Measurements from ENCODE around the gene CAMSAP3.
A peak's percentile ranks its signal among the peaks of the same experiment; 100 is the strongest.

CAMSAP3 gene

DNA sequence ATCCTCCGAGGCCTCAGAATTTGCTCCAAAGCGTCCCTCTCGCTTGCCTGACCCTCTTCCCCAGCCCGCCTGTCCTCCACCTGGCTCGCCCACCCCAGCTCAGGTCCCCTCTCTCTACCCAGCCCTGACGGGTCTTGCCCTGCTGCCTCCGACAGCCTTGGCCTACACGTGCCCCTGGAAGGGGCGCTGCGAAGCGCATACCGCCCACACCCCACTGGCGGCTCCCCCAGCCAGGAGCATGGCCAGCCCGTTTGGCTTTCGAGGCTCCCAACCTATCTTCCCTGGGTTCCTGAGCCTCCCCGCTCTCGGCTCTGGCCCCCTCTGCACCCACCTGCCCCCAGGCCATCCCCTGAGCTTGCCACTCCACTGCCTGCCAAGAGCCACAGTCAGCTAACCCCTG, 29.1 kb downstream of the CAMSAP3 start:
- Histone ChIP-seq H3K4me3 (ENCODE audit: low read length) (no peak overlapping the region), H3K9ac (ENCODE audit: low read depth, low read length) (no peak overlapping the region), H3K27ac (ENCODE audit: low read depth, low read length) (no peak overlapping the region), H3K27me3 (ENCODE audit: insufficient read depth, low read length) (no peaks in the 10 kb centered on the region), H3K36me3 (ENCODE audit: insufficient read depth, low read length) (peaks cover 55% of the 10 kb centered on the region), H3K9me3 (ENCODE audit: insufficient read depth, low read depth, low read length) (no peaks in the 10 kb centered on the region), H3K4me1 (ENCODE audit: insufficient read depth, low read length) (no peaks in the 10 kb centered on the region)
- WGBS: 95% methylated on average over 17 of the region's 17 CpGs

DNA sequence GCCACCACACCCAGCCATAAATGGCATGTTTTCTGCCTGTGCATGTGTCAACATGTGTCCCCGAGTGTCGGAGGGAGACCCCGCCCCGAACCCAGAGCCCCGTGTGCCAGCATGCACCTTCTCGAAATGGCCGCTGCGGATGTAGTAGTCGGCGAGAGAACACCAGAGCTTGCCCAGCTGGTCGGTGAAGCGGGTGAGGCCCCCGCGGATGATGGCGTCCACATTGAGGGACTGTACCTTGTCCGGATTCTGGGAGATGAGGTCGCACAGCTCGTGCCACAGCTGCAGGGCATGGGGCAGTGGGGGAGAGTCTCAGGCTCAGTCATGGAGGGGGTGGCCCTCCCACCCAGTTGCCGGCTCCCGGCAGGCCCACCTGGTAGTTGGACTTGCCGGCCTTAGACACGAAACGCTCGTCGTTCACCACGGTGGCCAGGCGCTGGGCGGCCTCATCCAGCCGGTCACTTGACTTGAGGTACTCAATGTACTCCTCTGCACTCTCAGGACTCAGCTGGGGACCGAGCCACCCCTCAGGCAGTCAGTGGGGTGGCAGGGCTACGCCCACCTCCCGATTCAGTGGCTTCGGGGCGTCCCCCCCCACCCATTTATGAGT, 30.2 kb downstream of the CAMSAP3 start:
- no peaks in the 10 kb centered on the region for H3K27me3 ChIP-seq (ENCODE audit: insufficient read depth, low read length)
- peaks cover 7% of the 10 kb centered on the region; the same call in 1 of the 2 replicates for H3K4me1 ChIP-seq (ENCODE audit: insufficient read depth, low read length)
- H3K4me3 ChIP-seq (ENCODE audit: low read length): no peak overlapping the region
- WGBS: 95% methylated on average over 34 of the region's 34 CpGs
- H3K27ac ChIP-seq (ENCODE audit: low read depth, low read length): no peak overlapping the region
- peaks cover 46% of the 10 kb centered on the region for H3K36me3 ChIP-seq (ENCODE audit: insufficient read depth, low read length)
- no peak overlapping the region for H3K9ac ChIP-seq (ENCODE audit: low read depth, low read length)
- H3K9me3 ChIP-seq (ENCODE audit: insufficient read depth, low read depth, low read length): no peaks in the 10 kb centered on the region

DNA sequence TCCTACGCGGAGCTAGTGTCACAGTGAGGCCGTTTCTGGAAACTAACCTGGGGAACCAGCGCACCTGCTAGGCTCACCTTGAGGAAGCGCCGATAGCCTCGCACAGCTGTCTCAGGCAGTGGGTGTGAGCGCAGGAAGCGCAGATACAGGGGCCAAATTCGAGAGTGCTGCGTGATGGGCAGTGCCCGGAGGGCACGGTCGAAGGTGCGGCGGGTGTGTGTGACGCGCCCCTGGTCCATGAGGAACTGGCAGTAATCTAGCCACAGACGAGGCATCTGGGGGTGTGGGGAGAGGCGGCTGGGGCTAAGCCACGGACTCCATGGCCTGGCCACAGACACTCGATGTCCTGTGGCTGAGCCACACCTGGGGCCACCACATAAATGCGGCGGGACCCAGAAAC, 31.5 kb downstream of the CAMSAP3 start:
- Histone ChIP-seq H3K9ac (ENCODE audit: low read depth, low read length) (no peak overlapping the region), H3K9me3 (ENCODE audit: insufficient read depth, low read depth, low read length) (no peaks in the 10 kb centered on the region), H3K4me1 (ENCODE audit: insufficient read depth, low read length) (peaks cover 7% of the 10 kb centered on the region; the same call in 1 of the 2 replicates), H3K27me3 (ENCODE audit: insufficient read depth, low read length) (no peaks in the 10 kb centered on the region), H3K36me3 (ENCODE audit: insufficient read depth, low read length) (peaks cover 36% of the 10 kb centered on the region), H3K4me3 (ENCODE audit: low read length) (no peak overlapping the region), H3K27ac (ENCODE audit: low read depth, low read length) (no peak overlapping the region)
- WGBS: 91% methylated on average over 24 of the region's 24 CpGs

DNA sequence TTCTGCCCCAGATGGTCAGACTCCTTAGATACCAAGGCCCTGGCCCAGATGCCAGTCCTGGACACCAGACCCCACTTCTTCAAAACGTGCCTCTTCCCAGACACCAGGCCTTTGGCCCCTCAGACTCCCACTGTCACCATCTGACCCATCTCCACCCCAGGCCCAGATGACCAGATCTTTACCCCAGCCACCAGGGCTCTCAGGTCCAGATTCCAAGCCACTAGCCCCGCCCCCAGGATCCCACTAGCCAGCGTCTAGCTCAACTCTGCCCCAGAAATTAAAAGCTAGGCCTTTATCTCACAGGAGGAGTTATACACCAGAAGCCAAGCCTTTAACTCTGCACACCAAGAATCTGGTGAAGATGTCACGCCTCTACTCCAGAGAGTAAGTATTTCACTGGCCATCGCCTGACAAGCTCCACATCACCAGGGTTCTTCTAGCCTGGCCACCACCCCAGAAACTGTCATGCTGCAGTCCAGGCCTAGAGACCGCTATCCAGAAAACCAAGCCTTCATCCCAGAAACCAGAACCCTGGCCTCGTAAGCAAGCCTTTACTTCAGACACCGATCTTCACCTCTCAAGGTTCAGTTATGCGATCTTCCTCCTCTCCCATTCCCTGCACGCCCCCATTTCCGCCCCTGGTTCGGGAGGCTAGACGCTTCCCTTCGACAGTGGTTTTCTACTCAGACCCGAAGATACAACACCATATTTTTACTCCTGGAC, 33.1 kb downstream of the CAMSAP3 start:
- H3K27me3 ChIP-seq (ENCODE audit: insufficient read depth, low read length): no peaks in the 10 kb centered on the region
- H3K9me3 ChIP-seq (ENCODE audit: insufficient read depth, low read depth, low read length): no peaks in the 10 kb centered on the region
- H3K36me3 ChIP-seq (ENCODE audit: insufficient read depth, low read length): peaks cover 22% of the 10 kb centered on the region; the same call in 1 of the 2 replicates
- peak overlapping the region; percentile 53; the same call in 1 of the 2 replicates for H3K27ac ChIP-seq (ENCODE audit: low read depth, low read length)
- WGBS: 7% methylated on average over 15 of the region's 15 CpGs
- peaks cover 7% of the 10 kb centered on the region; the same call in 1 of the 2 replicates for H3K4me1 ChIP-seq (ENCODE audit: insufficient read depth, low read length)
- H3K9ac ChIP-seq (ENCODE audit: low read depth, low read length): peak overlapping the region; percentile 81
- peak overlapping the region; percentile 94 for H3K4me3 ChIP-seq (ENCODE audit: low read length)

DNA sequence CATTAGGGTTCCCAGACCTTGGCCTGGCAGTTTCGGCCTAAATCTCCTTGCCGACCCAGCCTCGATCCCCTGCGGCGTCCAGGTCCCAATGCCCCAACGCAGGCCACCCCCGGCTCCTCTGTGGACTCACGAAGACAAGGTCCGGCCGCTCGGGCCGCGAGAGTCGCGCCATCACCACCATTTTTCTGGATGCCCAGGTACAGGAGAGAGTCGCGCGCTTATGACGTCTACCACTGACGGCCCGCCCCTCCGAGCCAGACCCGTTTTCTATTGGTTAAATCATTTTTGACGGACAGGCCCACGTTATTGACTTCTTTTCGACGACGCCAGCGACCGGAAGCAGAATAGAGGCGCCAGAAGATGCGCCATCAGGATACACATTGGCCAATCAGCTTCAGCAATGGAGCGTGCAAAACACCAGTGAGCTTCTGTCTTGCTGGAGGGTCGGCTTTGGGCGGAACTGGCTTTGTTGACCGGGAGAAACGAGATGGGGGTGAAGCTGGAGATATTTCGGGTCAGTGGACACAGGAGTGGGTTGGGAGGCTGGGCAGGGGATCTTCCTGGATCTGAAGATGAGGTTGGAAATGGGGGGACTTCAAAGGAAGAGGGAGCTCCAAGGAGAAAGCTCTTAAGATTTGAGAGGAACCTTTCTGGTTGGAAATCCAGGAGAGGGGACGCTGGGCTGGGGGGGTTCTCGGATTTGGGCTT, 33.8 kb downstream of the CAMSAP3 start, which contains the start of the genes PET100 and XAB2:
PET100 (plus strand) TSS at position 447 of the 708 bp plus-strand sequence; CDS start at position 488, 41 bp downstream.
XAB2 (minus strand) TSS at position 199 of the 708 bp plus-strand sequence; CDS start at position 181, 18 bp downstream.
- no peaks in the 10 kb centered on the region for H3K9me3 ChIP-seq (ENCODE audit: insufficient read depth, low read depth, low read length)
- H3K4me1 ChIP-seq (ENCODE audit: insufficient read depth, low read length): peaks cover 7% of the 10 kb centered on the region; the same call in 1 of the 2 replicates
- H3K9ac ChIP-seq (ENCODE audit: low read depth, low read length): peak within 1 kb of the TSS; percentile 91
- peak within 1 kb of the TSS; percentile 54; the same call in 1 of the 2 replicates for H3K27ac ChIP-seq (ENCODE audit: low read depth, low read length)
- H3K4me3 ChIP-seq (ENCODE audit: low read length): peak within 1 kb of the TSS; percentile 94
- no peaks in the 10 kb centered on the region for H3K27me3 ChIP-seq (ENCODE audit: insufficient read depth, low read length)
- peaks cover 22% of the 10 kb centered on the region; the same call in 1 of the 2 replicates for H3K36me3 ChIP-seq (ENCODE audit: insufficient read depth, low read length)
- under 1% methylated on average over 40 of the region's 40 CpGs for WGBS

DNA sequence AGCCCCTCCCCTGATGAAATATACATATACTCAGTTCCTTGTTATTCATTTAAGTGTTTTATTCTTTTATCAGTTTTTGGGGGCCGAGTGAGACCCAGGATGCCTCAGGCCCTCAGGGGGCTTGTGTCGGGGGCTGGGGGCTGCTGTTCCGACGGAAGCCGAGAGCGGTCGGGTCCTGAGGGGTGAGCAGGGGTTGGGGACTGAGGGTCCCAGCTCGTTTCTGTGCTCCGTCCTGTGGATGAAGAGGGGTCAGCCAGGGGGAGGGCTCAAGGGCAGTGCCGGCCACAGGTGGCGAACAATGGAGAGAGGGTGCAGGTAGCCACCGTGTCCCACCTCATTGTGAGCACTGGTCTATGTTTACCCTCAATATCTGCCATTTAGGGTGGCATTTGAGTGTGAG, 35.9 kb downstream of the CAMSAP3 start:
- Histone ChIP-seq H3K27me3 (ENCODE audit: insufficient read depth, low read length) (peaks cover 21% of the 10 kb centered on the region), H3K9ac (ENCODE audit: low read depth, low read length) (no peak overlapping the region)
- 93% methylated on average over 12 of the region's 12 CpGs for WGBS

DNA sequence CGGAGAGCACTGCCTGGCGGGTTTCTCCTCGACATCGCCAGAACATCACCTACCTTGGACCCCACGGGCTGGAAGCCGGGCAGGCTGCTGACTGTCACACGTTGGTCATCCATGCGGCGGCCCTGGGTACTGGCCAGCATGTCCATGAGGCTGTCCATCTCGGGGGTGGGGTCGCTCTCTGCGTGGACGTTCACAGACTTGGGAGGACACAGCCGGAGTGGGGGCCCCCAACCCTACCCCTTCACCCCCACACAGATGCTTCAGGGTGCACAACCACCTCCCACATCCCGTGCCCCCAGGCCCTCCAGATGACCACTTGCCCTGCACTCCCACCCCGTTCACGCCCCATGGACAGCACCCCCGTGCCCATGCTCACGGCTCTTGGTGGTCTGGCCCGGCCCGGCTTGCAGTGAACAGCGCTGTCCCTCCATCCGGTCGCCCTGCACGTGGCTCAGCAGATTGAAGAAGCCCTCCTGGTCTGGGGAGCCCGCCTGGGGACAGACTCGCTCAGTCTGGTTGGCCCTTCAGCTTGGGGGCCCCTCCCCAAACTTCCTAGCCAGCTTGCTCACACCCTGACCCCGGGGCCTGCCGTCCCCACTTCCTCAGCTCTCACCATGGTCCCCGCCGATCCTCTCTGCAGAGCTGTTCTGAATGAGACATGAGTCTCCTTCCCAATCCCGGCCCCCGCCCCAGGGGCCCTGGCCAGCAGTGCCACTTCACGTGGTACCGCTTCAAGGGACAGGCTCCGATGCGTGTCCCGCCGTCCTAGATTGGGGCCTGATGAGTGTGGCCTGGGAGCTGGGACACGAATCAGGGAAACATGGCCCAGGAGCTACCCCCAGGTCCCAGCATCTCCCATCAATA, 36.9 kb downstream of the CAMSAP3 start:
- Histone ChIP-seq H3K9ac (ENCODE audit: low read depth, low read length) (no peak overlapping the region), H3K36me3 (ENCODE audit: insufficient read depth, low read length) (peaks cover 2% of the 10 kb centered on the region; the same call in 1 of the 2 replicates), H3K27me3 (ENCODE audit: insufficient read depth, low read length) (peaks cover 22% of the 10 kb centered on the region), H3K4me1 (ENCODE audit: insufficient read depth, low read length) (peaks cover 7% of the 10 kb centered on the region; the same call in 1 of the 2 replicates), H3K9me3 (ENCODE audit: insufficient read depth, low read depth, low read length) (no peaks in the 10 kb centered on the region), H3K4me3 (ENCODE audit: low read length) (no peak overlapping the region), H3K27ac (ENCODE audit: low read depth, low read length) (no peak overlapping the region)
- 95% methylated on average over 40 of the region's 40 CpGs for WGBS

More for the DNA sequence above, 35.9 kb downstream of the CAMSAP3 start:
- H3K9me3 ChIP-seq (ENCODE audit: insufficient read depth, low read depth, low read length): no peaks in the 10 kb centered on the region
- H3K4me1 ChIP-seq (ENCODE audit: insufficient read depth, low read length): peaks cover 7% of the 10 kb centered on the region; the same call in 1 of the 2 replicates
- peaks cover 8% of the 10 kb centered on the region; the same call in 1 of the 2 replicates for H3K36me3 ChIP-seq (ENCODE audit: insufficient read depth, low read length)
- no peak overlapping the region for H3K27ac ChIP-seq (ENCODE audit: low read depth, low read length)
- no peak overlapping the region for H3K4me3 ChIP-seq (ENCODE audit: low read length)

DNA sequence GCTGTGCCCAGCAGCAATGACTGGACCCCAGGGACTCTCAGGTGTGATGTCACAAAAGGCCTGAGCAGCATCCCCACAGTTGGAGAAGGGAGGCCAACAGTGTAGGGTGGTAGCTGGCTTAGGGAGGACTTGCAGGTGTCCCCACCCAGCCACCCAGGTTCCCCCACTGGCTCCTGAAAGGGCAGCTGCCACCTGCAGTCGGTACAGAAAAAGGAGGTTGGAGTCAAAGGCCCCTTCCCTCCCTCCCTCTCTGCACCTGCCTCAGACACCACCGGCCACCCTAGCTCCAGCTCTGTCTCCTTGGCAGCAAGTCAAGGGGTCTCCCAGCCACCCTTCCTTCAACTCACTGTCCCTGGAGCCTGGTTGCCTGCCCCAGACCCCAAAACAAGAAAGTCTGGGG, 38.0 kb downstream of the CAMSAP3 start, which contains the start of gene PCP2:
PCP2 (minus strand) TSS at position 22 of the 400 bp plus-strand sequence. CDS start 262 bp downstream, outside the sequence.
- Histone ChIP-seq H3K4me1 (ENCODE audit: insufficient read depth, low read length) (peaks cover 7% of the 10 kb centered on the region; the same call in 1 of the 2 replicates), H3K27ac (ENCODE audit: low read depth, low read length) (no peak within 1 kb of the TSS), H3K36me3 (ENCODE audit: insufficient read depth, low read length) (peaks cover 2% of the 10 kb centered on the region; the same call in 1 of the 2 replicates), H3K27me3 (ENCODE audit: insufficient read depth, low read length) (peaks cover 22% of the 10 kb centered on the region), H3K4me3 (ENCODE audit: low read length) (no peak within 1 kb of the TSS), H3K9ac (ENCODE audit: low read depth, low read length) (no peak within 1 kb of the TSS), H3K9me3 (ENCODE audit: insufficient read depth, low read depth, low read length) (no peaks in the 10 kb centered on the region)
- 59% methylated on average over 2 of the region's 2 CpGs for WGBS

DNA sequence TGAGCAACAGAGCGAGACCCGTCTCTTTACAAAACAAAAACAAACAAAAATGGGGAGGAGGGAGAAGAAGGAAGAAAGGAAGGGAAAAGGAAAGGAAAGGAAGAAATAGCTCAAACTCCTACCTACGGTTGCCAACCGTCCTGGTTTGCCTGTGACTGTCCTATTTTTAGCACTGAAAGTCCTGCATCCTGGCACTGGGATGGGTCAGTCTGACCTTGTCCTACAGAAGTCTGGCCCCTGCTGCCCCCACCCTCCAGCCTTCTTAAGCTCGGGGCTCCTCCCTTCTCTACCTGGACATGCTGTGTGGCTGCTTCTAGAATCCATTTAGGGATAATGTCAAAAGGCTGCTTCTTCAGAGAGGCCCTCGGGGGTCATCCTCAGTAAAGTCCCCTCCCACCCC, 40.0 kb downstream of the CAMSAP3 start:
- Histone ChIP-seq H3K36me3 (ENCODE audit: insufficient read depth, low read length) (peaks cover 2% of the 10 kb centered on the region; the same call in 1 of the 2 replicates), H3K27me3 (ENCODE audit: insufficient read depth, low read length) (peaks cover 22% of the 10 kb centered on the region), H3K9me3 (ENCODE audit: insufficient read depth, low read depth, low read length) (no peaks in the 10 kb centered on the region), H3K4me1 (ENCODE audit: insufficient read depth, low read length) (peaks cover 1% of the 10 kb centered on the region; the same call in 1 of the 2 replicates), H3K4me3 (ENCODE audit: low read length) (no peak overlapping the region), H3K9ac (ENCODE audit: low read depth, low read length) (no peak overlapping the region), H3K27ac (ENCODE audit: low read depth, low read length) (no peak overlapping the region)
- WGBS: 72% methylated on average over 4 of the region's 6 CpGs

DNA sequence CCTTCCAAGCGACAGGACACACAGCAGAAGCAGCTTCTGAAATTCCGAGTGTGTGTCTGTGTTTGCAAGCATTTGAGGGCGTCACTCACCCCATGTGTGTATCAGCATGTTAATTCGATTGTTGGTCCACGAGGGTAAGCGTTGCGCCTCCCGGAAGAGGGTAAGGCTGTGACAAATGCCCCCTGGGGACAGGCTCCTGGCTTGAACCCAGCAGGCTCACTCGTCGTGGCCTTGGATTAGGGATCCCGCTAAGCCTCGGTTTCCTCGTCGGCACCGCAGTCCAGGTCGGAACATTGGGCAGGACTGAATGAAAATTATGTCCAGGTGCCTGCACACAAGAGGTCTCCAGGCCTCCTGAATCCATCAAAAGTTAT, 40.6 kb downstream of the CAMSAP3 start:
- H3K4me3 ChIP-seq (ENCODE audit: low read length): 0 out of 2 replicates have a peak overlapping the region, but pooled peaks have one; percentile 82
- WGBS: 72% methylated on average over 16 of the region's 16 CpGs
- H3K27ac ChIP-seq (ENCODE audit: low read depth, low read length): no peak overlapping the region

More for the DNA sequence above, 40.6 kb downstream of the CAMSAP3 start:
- H3K27me3 ChIP-seq (ENCODE audit: insufficient read depth, low read length): peaks cover 22% of the 10 kb centered on the region
- H3K4me1 ChIP-seq (ENCODE audit: insufficient read depth, low read length): no peaks in the 10 kb centered on the region
- H3K9ac ChIP-seq (ENCODE audit: low read depth, low read length): no peak overlapping the region
- H3K9me3 ChIP-seq (ENCODE audit: insufficient read depth, low read depth, low read length): no peaks in the 10 kb centered on the region
- peaks cover 2% of the 10 kb centered on the region; the same call in 1 of the 2 replicates for H3K36me3 ChIP-seq (ENCODE audit: insufficient read depth, low read length)

All from HUES64 (cell line).